Suprapubic skin (tissue), 3 donors: Measurements from ENCODE around the gene ADAMTSL2.

Experiments
- CTCF ChIP-seq, 2 donors: fragments of 200-600 bp in 1 of 2; fragments of 450-650 bp in 1 of 2; sonication (generic) in 1 of 2; IDR thresholded peaks; one replicate each; pipeline ENCODE4 v1.5.1; 2016 to 2019; ENCODE audit warnings: antibody characterized with exemption in 2 of 2, mild to moderate bottlenecking in 1 of 2, moderate library complexity in 1 of 2
- EP300 ChIP-seq: sonication (generic); formaldehyde crosslinking; IDR thresholded peaks from one replicate; pipeline ENCODE4 v1.6.1; 2017; ENCODE audit warnings: antibody characterized with exemption
- POLR2A ChIP-seq, 2 donors: fragments of 450-650 bp; IDR thresholded peaks; one replicate each; pipeline ENCODE4 v1.6.1; 2017; ENCODE audit warnings: antibody characterized with exemption in 2 of 2, mild to moderate bottlenecking in 2 of 2, moderate library complexity in 2 of 2

- no peak for TF ChIP-seq CTCF (IDR thresholded peaks at IDR 0.05)
- no peak for TF ChIP-seq POLR2A (IDR thresholded peaks at IDR 0.05)
- no peak for TF ChIP-seq EP300
Measured at GRCh38 chr9:133569121-133569785, 34.7 kb downstream of the ADAMTSL2 start.
